D721Med (cell line): ENCODE results near the gene CYREN.

Experiments
- DNase-seq: peaks from one replicate; pipeline ENCODE4 v3.0.0; 2011; ENCODE audit warnings: low spot score; ENCODE audit not compliant: insufficient read length
- FAIRE-seq: peaks from 2 replicates; lab custom pipeline; 2011; peaks lifted over from hg19 to GRCh38; lab: Jason Lieb, UNC
- TF ChIP-seq, protein P1 (sequence below): IDR thresholded peaks from 2 replicates; pipeline ENCODE4 v1.5.1; 2012; ENCODE audit warnings: mild to moderate bottlenecking, control low read depth; ENCODE audit not compliant: insufficient read depth; ENCODE audit errors: missing control alignments

The CYREN gene

DNA sequence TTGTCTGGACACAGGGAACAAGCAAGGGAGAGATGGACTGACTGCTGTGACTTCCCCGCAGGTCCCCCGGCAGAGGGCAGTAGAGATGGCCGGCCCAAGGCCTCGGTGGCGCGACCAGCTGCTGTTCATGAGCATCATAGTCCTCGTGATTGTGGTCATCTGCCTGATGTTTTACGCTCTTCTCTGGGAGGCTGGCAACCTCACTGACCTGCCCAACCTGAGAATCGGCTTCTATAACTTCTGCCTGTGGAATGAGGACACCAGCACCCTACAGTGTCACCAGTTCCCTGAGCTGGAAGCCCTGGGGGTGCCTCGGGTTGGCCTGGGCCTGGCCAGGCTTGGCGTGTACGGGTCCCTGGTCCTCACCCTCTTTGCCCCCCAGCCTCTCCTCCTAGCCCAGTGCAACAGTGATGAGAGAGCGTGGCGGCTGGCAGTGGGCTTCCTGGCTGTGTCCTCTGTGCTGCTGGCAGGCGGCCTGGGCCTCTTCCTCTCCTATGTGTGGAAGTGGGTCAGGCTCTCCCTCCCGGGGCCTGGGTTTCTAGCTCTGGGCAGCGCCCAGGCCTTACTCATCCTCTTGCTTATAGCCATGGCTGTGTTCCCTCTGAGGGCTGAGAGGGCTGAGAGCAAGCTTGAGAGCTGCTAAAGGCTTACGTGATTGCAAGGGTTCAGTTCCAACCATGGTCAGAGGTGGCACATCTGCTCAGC is 6.0 kb downstream of the CYREN start:
- FAIRE-seq, result no peak
- TF ChIP-seq, protein P1, sequence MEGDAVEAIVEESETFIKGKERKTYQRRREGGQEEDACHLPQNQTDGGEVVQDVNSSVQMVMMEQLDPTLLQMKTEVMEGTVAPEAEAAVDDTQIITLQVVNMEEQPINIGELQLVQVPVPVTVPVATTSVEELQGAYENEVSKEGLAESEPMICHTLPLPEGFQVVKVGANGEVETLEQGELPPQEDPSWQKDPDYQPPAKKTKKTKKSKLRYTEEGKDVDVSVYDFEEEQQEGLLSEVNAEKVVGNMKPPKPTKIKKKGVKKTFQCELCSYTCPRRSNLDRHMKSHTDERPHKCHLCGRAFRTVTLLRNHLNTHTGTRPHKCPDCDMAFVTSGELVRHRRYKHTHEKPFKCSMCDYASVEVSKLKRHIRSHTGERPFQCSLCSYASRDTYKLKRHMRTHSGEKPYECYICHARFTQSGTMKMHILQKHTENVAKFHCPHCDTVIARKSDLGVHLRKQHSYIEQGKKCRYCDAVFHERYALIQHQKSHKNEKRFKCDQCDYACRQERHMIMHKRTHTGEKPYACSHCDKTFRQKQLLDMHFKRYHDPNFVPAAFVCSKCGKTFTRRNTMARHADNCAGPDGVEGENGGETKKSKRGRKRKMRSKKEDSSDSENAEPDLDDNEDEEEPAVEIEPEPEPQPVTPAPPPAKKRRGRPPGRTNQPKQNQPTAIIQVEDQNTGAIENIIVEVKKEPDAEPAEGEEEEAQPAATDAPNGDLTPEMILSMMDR, result no peak
- no peak for DNase-seq

DNA sequence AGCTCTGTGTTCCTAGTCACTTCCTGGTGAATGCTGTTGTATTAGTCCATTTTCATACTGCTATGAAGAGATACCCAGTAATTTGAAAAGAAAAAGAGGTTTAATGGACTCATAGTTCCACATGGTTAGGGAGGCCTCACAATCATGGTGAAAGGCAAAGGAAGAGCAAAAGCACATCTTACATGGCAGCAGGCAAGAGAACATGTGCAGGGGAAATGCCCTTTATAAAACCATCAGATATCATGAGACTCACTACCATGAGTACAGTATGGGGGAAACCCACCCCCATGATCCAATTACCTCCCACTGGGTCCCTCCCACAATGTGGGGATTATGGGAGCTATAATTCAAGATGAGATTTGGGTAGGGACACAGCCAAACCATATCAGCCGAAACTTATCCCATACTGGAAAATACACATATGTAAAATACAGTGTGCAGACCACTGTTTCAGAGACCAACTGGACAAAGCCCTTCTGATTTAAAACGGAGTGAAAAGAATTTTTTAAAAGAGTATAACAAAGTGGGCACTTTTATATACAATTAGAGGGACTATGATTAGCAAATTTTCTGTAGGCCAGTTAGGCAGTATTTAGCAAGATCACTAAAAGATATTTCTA is 8.0 kb downstream of the CYREN start:
- TF ChIP-seq, protein P1, result no peak
- FAIRE-seq, result no peak

DNA sequence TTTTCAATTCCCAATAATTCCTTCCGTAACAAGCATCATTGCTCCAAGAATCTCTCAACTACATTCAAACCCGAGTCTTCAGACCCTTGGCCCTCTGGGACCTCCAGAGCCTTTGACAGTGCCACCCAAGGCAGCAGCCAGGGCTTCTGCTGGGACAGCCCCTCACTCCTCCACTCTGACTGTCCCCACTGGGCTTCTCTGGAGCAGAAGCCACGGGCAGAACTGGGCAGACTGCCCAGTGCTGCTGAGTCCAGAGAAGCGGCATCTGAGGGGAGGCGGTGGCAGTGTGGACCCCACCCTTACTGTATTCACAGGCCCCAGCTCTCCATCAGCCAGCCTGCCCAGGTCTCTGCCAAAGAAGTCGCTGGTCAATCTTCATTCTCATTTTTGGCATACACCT is 8.8 kb downstream of the CYREN start:
- FAIRE-seq (no peak), DNase-seq (no peak)
- TF ChIP-seq, protein P1, result no peak

More for the DNA sequence above, 8.0 kb downstream of the CYREN start:
- DNase-seq, result no peak

DNA sequence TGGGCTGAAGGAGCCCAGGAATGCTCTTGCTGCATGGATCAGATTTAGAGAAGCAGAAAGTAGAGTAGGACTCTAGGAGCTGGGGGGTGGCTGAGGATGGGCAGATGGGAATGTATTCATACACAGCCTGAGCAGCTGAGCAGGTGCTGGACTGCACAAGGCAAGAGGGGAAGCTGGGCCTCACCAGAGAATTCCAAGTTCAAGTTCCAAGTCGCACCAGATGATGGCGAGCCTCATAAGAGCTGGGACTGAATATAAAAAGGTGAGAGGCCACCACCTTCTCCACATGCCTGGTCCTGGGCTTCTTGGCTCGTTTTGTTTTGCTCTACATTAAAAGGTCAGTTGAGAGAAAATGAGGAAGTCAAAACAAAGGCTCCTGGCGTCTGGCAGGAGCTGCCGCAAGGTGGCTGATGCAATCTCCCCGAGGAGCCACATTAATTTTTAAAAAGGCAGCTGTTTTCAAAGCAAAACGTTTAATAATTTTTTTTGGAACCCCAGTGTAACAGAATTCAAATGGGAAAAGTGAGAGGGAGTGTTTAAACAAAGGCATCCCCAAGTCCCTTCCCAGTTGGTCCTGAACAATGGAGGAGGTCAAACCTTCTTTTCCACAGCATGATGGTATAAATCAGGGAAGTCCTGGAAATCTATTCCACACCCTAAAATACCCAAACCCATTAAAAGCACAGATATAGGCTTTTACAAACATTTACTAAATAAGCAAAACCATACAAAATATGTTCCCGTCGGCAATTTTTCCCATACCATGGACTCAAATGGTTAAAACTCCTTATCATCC is 9.5 kb downstream of the CYREN start:
- FAIRE-seq (no peak), DNase-seq (no peak)
- TF ChIP-seq, protein P1, result no peak

DNA sequence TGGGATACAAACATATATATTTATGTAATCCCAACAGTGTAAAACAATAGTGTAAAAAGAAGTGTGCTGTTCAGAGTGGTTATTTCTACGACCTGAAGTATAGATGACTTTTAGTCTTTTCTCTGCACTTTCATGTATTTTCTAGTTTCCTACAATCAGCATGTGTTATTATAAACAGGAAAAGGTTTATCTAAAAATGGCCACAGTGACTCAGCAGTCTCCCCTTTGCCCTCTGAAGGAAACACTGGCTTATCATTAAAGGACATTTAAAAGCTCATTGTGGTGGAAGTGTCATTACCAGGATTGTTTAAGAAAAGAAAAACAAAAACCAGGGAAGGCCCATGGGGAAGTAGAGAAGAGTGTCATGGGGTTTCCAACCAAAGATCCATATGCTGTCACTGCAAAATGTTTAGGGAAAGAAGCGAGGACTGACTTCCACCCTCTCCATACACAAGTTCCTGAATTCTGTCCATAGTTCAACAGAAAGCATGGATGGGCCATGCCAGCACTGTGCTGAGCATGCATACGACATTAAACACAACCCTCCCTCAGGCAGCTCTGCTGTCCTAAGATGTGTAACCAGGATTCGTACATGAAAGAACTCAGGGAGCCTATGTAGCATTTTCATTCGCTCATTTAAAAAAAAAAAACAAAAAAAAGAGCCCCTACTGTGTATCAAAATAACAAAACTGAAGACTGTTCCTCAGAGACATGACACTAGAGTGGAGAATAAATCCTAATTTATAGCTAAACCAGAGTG is 10.2 kb downstream of the CYREN start:
- FAIRE-seq (no peak), DNase-seq (no peak)
- TF ChIP-seq, protein P1, result no peak

DNA sequence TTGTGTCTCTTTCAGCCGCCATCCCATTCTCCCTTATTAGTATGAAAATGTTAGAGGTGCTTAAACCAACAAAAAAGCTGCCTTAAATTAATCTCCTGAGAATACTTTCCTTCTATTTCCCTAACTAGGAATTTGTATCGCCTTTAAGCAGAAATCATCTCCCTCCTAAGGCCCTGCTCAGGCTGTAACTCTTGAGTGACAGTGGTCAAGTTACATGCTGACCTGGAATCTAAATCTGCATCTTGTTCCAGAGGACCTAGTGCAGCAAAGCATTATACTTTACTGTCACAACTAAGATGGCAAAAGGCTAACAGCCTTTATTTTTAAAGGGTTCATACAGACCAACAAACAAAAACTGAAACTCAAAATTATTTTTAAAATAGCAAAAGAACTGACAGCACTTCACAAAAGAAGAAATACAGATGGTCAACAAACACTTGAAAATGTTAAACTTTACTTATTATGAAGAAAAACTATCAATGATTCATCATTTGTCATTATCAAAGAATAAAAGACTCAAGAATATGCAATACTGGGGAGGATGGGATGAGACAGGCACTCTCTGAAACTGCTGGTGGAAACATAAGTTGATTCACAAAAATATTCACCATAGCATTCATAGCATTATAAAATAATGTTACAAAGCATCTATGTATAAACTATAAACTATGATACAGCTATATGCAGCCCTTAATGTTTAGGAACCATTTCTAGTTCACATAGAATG is 11.0 kb downstream of the CYREN start:
- FAIRE-seq, result no peak

More for the DNA sequence above, 11.0 kb downstream of the CYREN start:
- TF ChIP-seq, protein P1, result no peak
- no peak for DNase-seq
